Hematopoietic multipotent progenitor cell (in vitro differentiated cells): ENCODE data around the gene TGFBRAP1. TPM values are rescaled to one million over a fixed set of nuclear protein-coding genes. Genes with fewer than 3 reads are reported as not detected.
"Not testable (repeated sequence)": the region's sequence is repeated elsewhere in the genome, so short reads cannot be mapped to it uniquely, and the experiment has no call there.

ENCODE experiments used
- DNase-seq, 3 donors: peaks; one replicate each; pipeline ENCODE4 v3.0.0-alpha.2; 2011 to 2015; ENCODE audit warnings: low read depth in 2 of 3, low spot score in 2 of 3
- total RNA-seq: library from RNA; depleted of rRNA; stranded (reverse); fragments of >200 nt; gene quantifications from one replicate; pipeline ENCODE4 v1.2.3, GENCODE V29; 2012

TGFBRAP1 gene
- total RNA-seq, 1 donor, result 114 TPM

DNA sequence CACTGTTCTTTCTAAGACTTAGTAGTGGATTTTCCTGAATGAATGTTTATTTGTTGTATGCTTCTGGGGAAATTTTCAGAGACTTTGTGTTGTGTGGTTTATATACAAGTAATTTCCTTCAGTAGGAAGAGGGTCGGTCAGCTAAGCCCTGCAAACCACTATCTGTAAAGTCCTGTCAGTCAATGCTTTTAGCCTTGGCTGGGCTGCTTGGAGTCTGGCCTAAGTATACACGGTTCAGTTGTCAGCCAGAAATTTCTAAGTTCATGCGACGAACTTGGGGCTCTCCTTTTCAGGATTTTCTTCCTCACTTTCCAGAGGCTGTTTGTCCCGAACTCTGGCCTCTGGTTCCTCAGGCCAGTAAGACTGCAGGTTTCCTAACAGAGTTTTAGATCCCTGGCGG lies 29.1 kb upstream of the TGFBRAP1 start:
- no peak for DNase-seq

DNA sequence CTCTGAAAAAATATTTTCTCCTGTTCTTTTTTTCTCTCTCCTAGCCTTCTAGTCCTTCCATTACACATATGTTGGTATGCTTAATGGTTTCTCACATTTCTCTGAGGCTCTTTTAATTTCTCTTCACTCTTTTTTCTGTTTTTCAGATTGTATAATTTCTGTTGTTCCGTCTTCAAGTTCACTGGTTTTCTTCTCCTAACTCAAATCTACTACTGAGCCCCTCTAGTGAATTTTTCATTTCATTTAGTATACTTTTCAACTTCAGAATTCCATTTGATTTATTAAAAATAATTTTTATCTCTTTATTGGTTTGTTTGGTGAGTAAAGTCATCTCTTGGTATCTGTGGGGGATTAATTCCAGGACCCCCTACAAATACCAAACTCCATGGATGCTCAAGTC lies 27.6 kb upstream of the TGFBRAP1 start:
- DNase-seq, result no peak

DNA sequence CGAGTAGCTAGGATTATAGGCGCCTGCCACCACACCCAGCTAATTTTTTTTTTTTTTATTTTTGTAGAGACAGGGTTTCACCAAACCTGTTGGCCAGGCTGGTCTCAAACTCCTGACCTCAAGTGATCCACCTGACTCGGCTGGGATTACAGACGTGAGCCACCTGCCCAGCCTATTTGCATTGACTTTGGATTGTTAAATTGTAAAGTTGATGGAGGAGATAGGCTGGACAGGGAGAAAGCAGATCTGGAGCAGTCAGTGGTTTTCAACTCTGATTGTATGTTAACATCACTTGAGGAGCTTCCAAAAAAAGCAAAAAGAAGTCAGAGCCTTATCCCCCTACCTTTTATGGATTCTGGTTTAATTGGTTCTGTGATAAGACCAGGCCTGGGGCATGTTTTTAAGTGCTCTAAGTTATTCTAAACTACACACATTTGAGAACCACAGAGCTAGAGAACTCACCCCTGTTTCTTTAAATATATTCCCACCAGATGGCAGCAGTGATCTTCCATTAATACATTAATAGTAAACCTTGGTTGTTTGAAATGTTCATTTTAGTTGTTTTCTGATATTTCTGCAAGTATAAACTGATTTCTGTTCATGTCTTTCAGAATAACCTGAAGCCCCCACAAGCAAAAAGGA lies 15.3 kb upstream of the TGFBRAP1 start:
- DNase-seq, result peak in 1 of 3 donors; percentile 87

- no peak for DNase-seq
Measured at GRCh38 chr2:105339414-105339813, 9.9 kb upstream of the TGFBRAP1 start.

DNA sequence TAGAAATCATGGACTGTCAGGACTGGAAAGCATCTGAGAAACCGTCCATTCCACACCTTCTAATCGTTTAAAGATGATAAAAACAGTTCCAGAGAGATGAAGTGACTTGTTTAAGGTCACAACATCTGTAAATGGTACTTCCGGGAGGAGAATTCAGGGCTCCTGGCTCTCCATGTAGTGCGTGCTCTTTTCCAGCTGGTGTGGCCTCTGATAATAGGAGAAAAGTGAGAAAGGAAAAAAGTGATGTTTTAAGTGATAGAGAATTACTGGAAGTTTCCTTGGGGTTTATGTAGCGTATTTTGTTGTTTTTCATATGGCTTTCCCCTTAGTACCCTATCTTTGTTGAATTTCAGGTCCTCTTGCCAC lies 8.5 kb upstream of the TGFBRAP1 start:
- DNase-seq, result no peak

DNA sequence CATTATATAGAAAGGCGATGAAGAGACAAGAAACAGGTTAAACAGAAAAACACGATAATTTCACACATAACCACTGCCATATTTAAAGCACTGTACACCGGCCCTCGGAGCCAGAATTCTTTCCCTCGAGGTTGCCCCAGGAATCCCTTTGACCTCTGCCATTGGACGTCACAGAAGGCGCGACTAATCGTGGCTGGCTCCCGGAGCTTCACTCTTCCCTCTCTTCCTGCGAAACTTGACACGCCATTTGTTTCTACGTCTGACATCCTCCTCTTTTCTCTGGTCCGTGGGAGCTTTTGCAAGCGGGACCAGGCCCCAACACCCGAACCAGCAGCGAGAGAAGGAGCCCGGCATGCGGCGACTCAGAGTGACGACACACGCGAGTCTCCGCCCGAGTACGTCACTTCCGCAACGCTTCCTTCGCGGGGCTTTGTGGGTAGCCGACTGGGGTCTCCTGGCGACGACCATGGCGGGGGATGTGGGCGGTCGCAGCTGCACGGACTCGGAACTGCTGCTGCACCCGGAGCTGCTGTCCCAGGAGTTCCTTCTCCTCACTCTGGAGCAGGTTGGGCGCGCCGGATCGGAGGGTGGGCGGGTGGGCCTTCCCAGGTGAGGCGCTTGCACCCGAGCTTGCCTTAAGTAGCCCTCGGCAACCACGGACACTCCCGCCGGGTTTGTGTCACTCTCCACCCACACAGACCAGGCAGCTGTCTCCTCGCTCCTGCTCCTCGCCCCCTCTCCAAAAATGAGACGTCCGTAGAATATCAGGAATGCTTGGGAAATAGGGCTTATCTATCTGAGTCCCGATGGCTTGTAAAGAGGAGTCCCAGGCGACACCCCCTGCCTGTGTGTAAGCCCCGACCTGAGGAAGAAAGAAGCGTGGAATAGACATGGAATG lies 7.8 kb upstream of the TGFBRAP1 start, which contains the start of gene C2orf49:
Gene C2orf49 (plus strand): TSS at position 419 of the 898 bp plus-strand sequence. CDS start 48 bp downstream, at position 467.
- peak; percentile 92 to 97 (median 93) for DNase-seq

GRCh38 chr2:105336786-105337121 lies 7.2 kb upstream of the TGFBRAP1 start:
- DNase-seq, result no peak

GRCh38 chr2:105335469-105335868 lies 5.9 kb upstream of the TGFBRAP1 start:
- DNase-seq, result no peak

DNA sequence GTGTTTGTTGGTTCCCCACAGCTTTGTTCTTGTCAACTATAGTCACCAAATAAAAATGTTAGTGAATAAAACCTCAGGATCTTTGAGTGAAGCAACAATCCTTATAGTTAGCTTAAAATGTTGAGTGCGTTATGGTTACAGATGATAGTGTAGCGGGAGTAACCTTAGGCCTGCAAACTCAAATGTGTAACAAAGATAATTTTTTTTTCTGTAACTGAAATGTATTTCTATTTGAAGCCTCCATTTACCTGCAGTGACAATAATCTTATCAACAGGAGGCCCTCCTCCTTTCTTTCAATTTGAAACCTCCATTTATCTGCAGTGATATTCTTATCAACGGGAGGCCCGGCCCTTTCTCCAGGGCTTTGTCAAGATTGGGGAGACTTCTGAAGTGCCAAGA lies 4.7 kb upstream of the TGFBRAP1 start:
- DNase-seq, result no peak

DNA sequence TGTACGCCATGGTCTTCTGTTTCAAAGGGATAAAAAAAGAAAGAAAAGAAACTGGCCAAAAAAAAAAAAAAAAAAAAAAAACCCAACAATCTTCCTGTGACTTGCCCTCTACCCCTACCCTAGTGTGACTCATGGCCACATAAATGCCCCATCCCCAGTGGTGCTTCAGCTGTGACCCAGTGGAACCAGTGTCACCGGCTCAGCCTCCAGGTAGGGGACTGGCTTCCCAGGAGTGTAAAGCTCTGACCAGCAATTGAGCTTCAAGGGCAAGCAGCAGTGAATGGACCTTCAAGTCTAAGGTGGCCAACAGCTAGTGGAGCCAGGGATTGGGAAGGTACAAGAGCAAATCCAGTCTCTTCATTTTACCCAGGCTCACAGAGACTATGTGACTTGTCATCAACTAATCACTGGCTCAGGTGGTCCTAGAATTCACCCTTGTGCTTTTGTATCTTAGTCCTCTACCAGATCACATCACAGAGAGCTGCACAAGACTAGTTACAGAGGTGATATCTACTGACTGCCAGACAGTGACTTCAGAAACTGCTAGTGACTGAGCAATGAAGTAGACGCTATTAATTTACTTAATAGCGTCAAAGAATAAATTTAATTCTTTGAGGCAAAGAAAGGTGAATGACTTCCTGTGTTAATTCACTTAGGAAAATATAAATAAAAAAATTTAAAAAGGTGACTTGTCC lies 1.3 kb upstream of the TGFBRAP1 start:
- DNase-seq, result no peak

DNA sequence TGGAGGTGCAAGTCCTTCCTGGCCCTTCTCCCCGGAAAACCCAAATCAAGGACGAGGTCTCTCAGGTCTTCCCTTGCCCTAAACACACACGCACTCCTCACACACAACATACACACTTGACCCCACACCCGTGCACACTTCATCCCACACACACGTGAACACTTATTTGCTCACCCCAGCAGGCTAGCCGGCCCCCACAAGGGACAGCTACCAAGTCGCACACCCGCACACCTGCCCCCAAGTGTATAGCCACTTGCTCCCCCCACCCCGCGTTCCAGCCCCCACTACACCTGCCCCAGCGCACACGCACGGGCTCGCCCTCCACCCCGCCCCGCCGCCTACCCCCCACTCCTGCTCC lies 359 bp downstream of the TGFBRAP1 start:
- no peak for DNase-seq

DNA sequence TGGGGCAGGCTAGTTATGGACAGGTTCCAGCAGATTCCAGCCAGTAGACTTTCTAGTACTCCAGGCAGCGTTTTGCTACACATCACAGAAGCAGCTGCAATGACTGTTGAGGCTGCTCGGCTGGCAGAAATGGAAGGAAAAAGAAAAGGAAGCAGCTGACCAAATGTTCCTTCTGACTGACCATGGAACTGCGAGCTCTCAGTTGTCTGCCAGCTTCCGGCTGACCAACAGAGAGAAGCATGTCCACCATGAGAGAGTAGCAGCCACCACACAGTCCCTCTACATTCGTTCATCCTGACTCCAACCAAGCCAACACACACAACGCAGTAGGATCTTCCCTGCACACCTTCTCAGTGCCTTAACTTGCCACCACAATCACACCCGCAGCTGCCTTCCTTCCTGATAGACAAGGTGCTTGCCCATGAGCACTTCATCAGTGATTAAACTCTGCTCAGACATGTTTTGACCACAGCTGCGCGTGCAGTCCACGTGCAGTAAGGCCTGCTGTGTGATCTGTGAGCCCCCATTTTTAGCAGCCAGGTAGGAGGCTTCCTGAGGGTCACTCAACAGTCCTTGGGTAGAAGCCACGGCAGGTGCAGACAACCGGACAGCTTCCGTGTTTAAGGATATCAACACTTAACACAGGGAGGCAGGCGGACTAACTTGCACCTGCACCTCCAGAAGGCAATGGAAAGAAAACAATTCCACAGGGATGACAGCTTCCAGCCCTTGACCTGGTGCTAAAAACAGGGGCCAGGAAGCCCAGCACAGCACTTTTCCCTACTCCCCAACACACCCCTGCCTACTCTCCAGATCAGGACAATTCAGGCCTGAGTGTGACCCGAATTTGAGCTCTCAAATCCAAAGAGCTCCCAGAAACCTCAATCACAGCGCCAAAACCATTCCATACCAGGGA lies 996 bp downstream of the TGFBRAP1 start:
- peak in 1 of 3 donors; percentile 69 for DNase-seq

DNA sequence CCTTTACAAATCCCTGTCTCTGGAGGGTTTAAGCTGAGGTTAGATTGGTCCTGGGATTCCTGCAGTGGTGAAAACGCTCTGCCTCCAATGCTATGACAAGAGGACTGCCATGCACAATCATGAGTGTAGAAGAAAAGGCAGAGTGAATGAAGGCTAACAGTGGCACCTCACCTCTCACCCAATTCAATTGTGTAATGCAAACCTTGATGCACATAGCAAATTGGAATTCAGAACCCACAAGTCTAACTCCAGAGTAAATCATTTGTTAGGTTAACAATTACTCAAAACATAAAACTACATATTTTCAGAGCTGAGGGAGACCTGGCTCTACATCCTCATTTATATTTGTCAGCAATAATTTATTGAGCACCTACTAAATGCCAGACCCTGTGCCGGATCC lies 1.8 kb downstream of the TGFBRAP1 start:
- DNase-seq, result no peak

DNA sequence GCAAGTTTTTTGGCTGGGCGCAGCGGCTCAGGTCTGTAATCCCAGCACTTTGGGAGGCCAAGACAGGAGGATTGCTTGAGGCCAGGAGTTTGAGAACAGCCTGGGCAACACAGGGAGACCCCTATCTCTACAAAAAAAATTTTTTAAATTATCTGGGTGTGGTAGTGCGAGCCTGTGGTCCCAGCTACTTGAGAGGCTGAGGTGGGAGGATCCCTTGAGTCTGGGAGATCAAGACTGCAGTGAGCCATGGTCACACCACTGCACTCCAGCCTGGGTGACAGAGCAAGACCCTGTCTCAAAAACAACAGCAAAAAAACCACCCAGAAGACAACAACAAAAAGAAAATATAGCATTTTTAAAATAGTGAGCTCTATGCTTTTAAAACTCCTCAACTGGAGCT lies 2.3 kb downstream of the TGFBRAP1 start:
- not testable (repeated sequence) for DNase-seq

- DNase-seq, result peak in 2 of 3 donors; percentile 92 to 95
Measured at GRCh38 chr2:105325389-105325963, 4.1 kb downstream of the TGFBRAP1 start.

- DNase-seq, result no peak
Measured at GRCh38 chr2:105324732-105325131, 4.8 kb downstream of the TGFBRAP1 start.

DNA sequence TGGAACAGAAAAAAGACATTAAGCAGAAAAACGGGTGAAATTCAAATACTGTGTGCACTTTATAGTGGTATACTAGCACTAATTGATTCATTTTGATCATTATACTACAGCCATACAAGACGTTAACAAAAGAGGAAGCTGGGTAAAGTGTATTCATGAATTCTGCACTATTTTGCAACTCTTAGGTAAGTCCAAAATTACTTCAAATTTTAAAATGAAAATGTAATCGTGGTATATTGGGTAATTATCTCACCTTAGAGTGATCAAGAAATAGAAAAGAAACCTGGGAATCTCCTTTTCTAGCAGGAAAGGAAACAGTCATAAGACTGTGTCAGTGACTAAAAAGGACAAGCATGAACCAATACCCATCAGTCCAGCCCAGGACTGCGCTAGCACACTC lies 5.4 kb downstream of the TGFBRAP1 start:
- peak in 1 of 3 donors; percentile 48 for DNase-seq

GRCh38 chr2:105323111-105323510 lies 6.4 kb downstream of the TGFBRAP1 start:
- no peak for DNase-seq

- no peak for DNase-seq
Measured at GRCh38 chr2:105321875-105322646, 7.5 kb downstream of the TGFBRAP1 start.
